Measurements from ENCODE around the gene SACM1L. TPM values are rescaled to one million over a fixed set of nuclear protein-coding genes. Genes with fewer than 3 reads are reported as not detected.

The SACM1L gene
- total and polyA plus RNA-seq, 2 of the 8 experiments (the other 6 are each of a cell fraction or from before 2014, with no cell fraction given) = 20.1 to 61.0 TPM

DNA sequence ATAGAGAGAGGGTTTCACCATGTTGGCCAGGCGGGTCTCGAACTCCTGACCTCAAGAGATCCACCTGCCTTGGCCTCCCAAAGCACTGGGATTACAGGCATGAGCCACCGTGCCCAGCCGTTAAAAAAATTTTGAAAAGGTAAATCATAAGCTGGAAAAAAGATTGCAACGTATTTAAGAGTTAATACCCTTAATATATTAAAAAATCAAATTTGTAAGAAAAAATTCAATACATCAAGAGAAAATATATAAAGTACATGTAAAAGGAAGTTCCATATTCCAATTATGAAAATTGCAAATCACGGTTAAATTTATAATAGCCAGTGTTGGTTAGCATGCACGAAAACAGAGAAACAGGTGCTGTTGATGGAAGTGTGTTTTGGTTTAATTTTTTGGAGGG lies 2.3 kb upstream of the SACM1L start:
- no peak for TF ChIP-seq YY1 (IDR thresholded peaks at IDR 0.05; ENCODE audit: low read depth, low read length)
- Histone ChIP-seq H4K20me1 (replicated peaks in 1 of 2; ENCODE audit: control insufficient read depth in 1 of 2, insufficient read depth in 2 of 2, low read length in 2 of 2) (peaks cover 0 to 6% of the 10 kb centered on the region in 2 experiments), H3K4me2 (ENCODE audit: insufficient read depth in 1 of 2, low read depth in 2 of 2, low read length in 2 of 2) (no peak overlapping the region), H2BK12ac (ENCODE audit: low read depth, low read length) (no peak overlapping the region), H2AFZ (ENCODE audit: low read length) (no peak overlapping the region), H3K27me3 (replicated peaks in 1 of 4; ENCODE audit: control insufficient read depth in 3 of 4, extremely low read depth in 1 of 4, insufficient read depth in 3 of 4, low read length in 3 of 4) (no peaks in the 10 kb centered on the region), H3K9ac (replicated peaks in 1 of 4; ENCODE audit: extremely low read depth in 1 of 4, low read depth in 3 of 4, low read length in 3 of 4) (no peak overlapping the region), H3K4me3 (ENCODE audit: extremely low read depth in 1 of 4, insufficient read depth in 2 of 4, low read depth in 3 of 4, low read length in 4 of 4) (no peak overlapping the region), H2BK5ac (ENCODE audit: low read depth, low read length) (no peak overlapping the region), H4K8ac (ENCODE audit: extremely low read depth, insufficient read depth, low read length) (no peak overlapping the region), H3K23me2 (ENCODE audit: low read depth, low read length) (peaks cover 14% of the 10 kb centered on the region), H3K9me3 (ENCODE audit: insufficient read depth in 2 of 2, low read depth in 1 of 2, low read length in 1 of 2) (peaks cover 6 to 7% of the 10 kb centered on the region in 2 experiments; a peak in 2 of 4 replicates), H3K4ac (replicated peaks; ENCODE audit: insufficient read length, low read depth, low read length) (no peak overlapping the region), H3K56ac (replicated peaks; ENCODE audit: insufficient read length, low read depth, low read length) (no peak overlapping the region), H3K36me3 (ENCODE audit: control insufficient read depth in 2 of 4, insufficient read depth in 4 of 4, low read length in 3 of 4) (peaks cover 0 to 3% (median under 1%) of the 10 kb centered on the region in 4 experiments; a peak in 2 of 8 replicates), H4K91ac (replicated peaks; ENCODE audit: insufficient read length, low read length) (no peak overlapping the region), H4K5ac (ENCODE audit: insufficient read length, low read depth, low read length) (no peak overlapping the region), H3K27ac (ENCODE audit: low read depth, low read length) (no peak overlapping the region), H2BK15ac (ENCODE audit: low read length) (no peak overlapping the region), H3K79me1 (ENCODE audit: low read depth, low read length) (no peaks in the 10 kb centered on the region), H3K14ac (ENCODE audit: insufficient read length) (no peak overlapping the region), H2AK5ac (ENCODE audit: low read depth, low read length) (no peak overlapping the region), H3K79me2 (ENCODE audit: control insufficient read depth in 1 of 2, insufficient read depth in 2 of 2, low read length in 2 of 2) (peaks cover 12 to 24% of the 10 kb centered on the region in 2 experiments), H3K23ac (ENCODE audit: insufficient read length) (no peak overlapping the region), H3K18ac (ENCODE audit: extremely low read depth, low read length) (no peak overlapping the region), H2BK120ac (replicated peaks; ENCODE audit: low read depth, low read length) (no peak overlapping the region), H3K4me1 (replicated peaks in 1 of 4; ENCODE audit: control insufficient read depth in 3 of 4, insufficient read depth in 4 of 4, low read length in 3 of 4) (peaks cover 11 to 20% (median 13%) of the 10 kb centered on the region in 4 experiments; a peak in 6 of 7 replicates), H2BK20ac (ENCODE audit: low read length) (no peak overlapping the region)
- no peak for DNase-seq (ENCODE audit: low read depth in 1 of 2, low spot score in 2 of 2)
- 95% methylated on average over 7 of the region's 7 CpGs; no CpG with 5 or more reads in 1 of the 2 experiments for WGBS, 2 experiments (ENCODE audit: extremely low coverage in 1 of 2, insufficient coverage in 1 of 2, insufficient read length in 1 of 2, insufficient replicate concordance in 2 of 2, low coverage in 1 of 2, low lambda C conversion rate in 2 of 2, missing lambda C conversion rate in 1 of 2)
- FAIRE-seq = no peak
- CTCF ChIA-PET (ENCODE audit: partially characterized antibody) = no interaction called here
- POLR2A ChIA-PET (ENCODE audit: partially characterized antibody) = interaction anchor here (0.6 to 8.5 kb wide), 2 partner anchors 11 to 15 kb away, joined by 4 to 88 read pairs; no protein-coding TSS in a partner anchor

All from H1 (cell line).